GM21447 (cell line): ENCODE results near the gene MC5R.

Experiments
- ATAC-seq: cut with Tn5 transposase; IDR thresholded peaks from one replicate; pipeline ENCODE4 v1.9.1; 2021; ENCODE audit not compliant: unreplicated experiment

Gene MC5R

GRCh38 chr18:13823707-13824395 is at the start of gene MC5R:
Gene MC5R (plus strand): TSS chr18:13824149. CDS start chr18:13825766, 1,617 bp downstream.
- peak; percentile 84 for ATAC-seq

GRCh38 chr18:13775058-13775457 is 48.9 kb upstream of the MC5R start:
- ATAC-seq, result no peak

- no peak for ATAC-seq
Measured at GRCh38 chr18:13791181-13791580, 32.8 kb upstream of the MC5R start.

- ATAC-seq, result no peak
Measured at GRCh38 chr18:13793819-13794218, 30.1 kb upstream of the MC5R start.

GRCh38 chr18:13796515-13796914 is 27.4 kb upstream of the MC5R start:
- no peak for ATAC-seq

GRCh38 chr18:13797157-13797611 is 26.8 kb upstream of the MC5R start:
- ATAC-seq, result no peak

- no peak for ATAC-seq
Measured at GRCh38 chr18:13799396-13799795, 24.6 kb upstream of the MC5R start.

GRCh38 chr18:13800505-13801259 is 23.3 kb upstream of the MC5R start:
- no peak for ATAC-seq

GRCh38 chr18:13801260-13801601 is 22.7 kb upstream of the MC5R start:
- ATAC-seq, result no peak

- ATAC-seq, result no peak
Measured at GRCh38 chr18:13804305-13804704, 19.6 kb upstream of the MC5R start.

- ATAC-seq, result no peak
Measured at GRCh38 chr18:13808294-13809042, 15.5 kb upstream of the MC5R start.

- ATAC-seq, result no peak
Measured at GRCh38 chr18:13809043-13809430, 14.9 kb upstream of the MC5R start.

- no peak for ATAC-seq
Measured at GRCh38 chr18:13809531-13810255, 14.3 kb upstream of the MC5R start.

GRCh38 chr18:13810950-13811485 is 12.9 kb upstream of the MC5R start:
- no peak for ATAC-seq

- ATAC-seq, result no peak
Measured at GRCh38 chr18:13811993-13812392, 12.0 kb upstream of the MC5R start.

- no peak for ATAC-seq
Measured at GRCh38 chr18:13813271-13813849, 10.6 kb upstream of the MC5R start.

GRCh38 chr18:13826209-13826608 is 2.3 kb downstream of the MC5R start:
- no peak for ATAC-seq

GRCh38 chr18:13831864-13832508 is 8.0 kb downstream of the MC5R start:
- no peak for ATAC-seq

GRCh38 chr18:13834496-13835015 is 10.6 kb downstream of the MC5R start:
- no peak for ATAC-seq

- ATAC-seq, result no peak
Measured at GRCh38 chr18:13835202-13835601, 11.3 kb downstream of the MC5R start.
